HepG2 (cell line): ENCODE results near the gene MEMO1. TPM values are rescaled to one million over a fixed set of nuclear protein-coding genes. Genes with fewer than 3 reads are reported as not detected.

Experiments
- ATF2 ChIP-seq: sonication (generic); formaldehyde crosslinking; IDR thresholded peaks from 2 replicates; pipeline ENCODE4 v1.4.0; 2020; ENCODE audit warnings: missing genetic modification reagents
- ATF3 ChIP-seq: sonication (generic); formaldehyde crosslinking; IDR thresholded peaks from 2 replicates; pipeline ENCODE4 v1.4.0; 2020; ENCODE audit warnings: missing genetic modification reagents
- EHMT2 ChIP-seq: fragments of 200-600 bp; sonication (generic); IDR thresholded peaks from 2 replicates; pipeline ENCODE4 v1.7.0; 2017; ENCODE audit warnings: antibody characterized with exemption, low read depth, low read length, borderline replicate concordance
- FOXO4 ChIP-seq: sonication (generic); formaldehyde crosslinking; conservative IDR thresholded peaks from 2 replicates; pipeline ENCODE4 v1.8.1; 2023; ENCODE audit warnings: missing genetic modification reagents
- GFI1 ChIP-seq: sonication (generic); formaldehyde crosslinking; IDR thresholded peaks from 2 replicates; pipeline ENCODE4 v1.5.0; 2020; ENCODE audit warnings: missing genetic modification reagents, mild to moderate bottlenecking, borderline replicate concordance
- GMEB1 ChIP-seq: sonication (generic); formaldehyde crosslinking; IDR thresholded peaks from 2 replicates; pipeline ENCODE4 v1.5.1; 2020; ENCODE audit warnings: missing genetic modification reagents, mild to moderate bottlenecking, borderline replicate concordance
- HMGA1 ChIP-seq: sonication (generic); formaldehyde crosslinking; conservative IDR thresholded peaks from 2 replicates; pipeline ENCODE4 v1.4.0; 2020; ENCODE audit warnings: missing genetic modification reagents
- HMGXB3 ChIP-seq: sonication (generic); formaldehyde crosslinking; IDR thresholded peaks from 2 replicates; pipeline ENCODE4 v1.4.0; 2020; ENCODE audit warnings: missing genetic modification reagents, borderline replicate concordance
- ISX ChIP-seq: sonication (generic); formaldehyde crosslinking; conservative IDR thresholded peaks from 2 replicates; pipeline ENCODE4 v1.5.0; 2020; ENCODE audit warnings: missing genetic modification reagents
- MAX ChIP-seq: IDR thresholded peaks from 2 replicates; pipeline ENCODE4 v1.6.1; 2012; ENCODE audit warnings: inconsistent platforms
- RORA ChIP-seq: sonication (generic); formaldehyde crosslinking; IDR thresholded peaks from 2 replicates; pipeline ENCODE4 v1.5.0; 2020; ENCODE audit warnings: mild to moderate bottlenecking, missing genetic modification reagents, moderate library complexity
- SP2 ChIP-seq: sonication (generic); formaldehyde crosslinking; IDR thresholded peaks from 2 replicates; pipeline ENCODE4 v1.5.1; 2020; ENCODE audit warnings: mild to moderate bottlenecking, missing genetic modification reagents
- ZBTB2 ChIP-seq: sonication (generic); formaldehyde crosslinking; IDR thresholded peaks from 2 replicates; pipeline ENCODE4 v1.8.0; 2022; ENCODE audit warnings: low read depth, missing genetic modification reagents
- ZBTB43 ChIP-seq: sonication (generic); formaldehyde crosslinking; conservative IDR thresholded peaks from 2 replicates; pipeline ENCODE4 v1.4.0; 2020; ENCODE audit warnings: missing genetic modification reagents
- ZNF713 ChIP-seq: sonication (generic); formaldehyde crosslinking; IDR thresholded peaks from 2 replicates; pipeline ENCODE4 v1.4.0; 2020; ENCODE audit warnings: mild to moderate bottlenecking, missing genetic modification reagents
- polyA plus RNA-seq, 8 experiments: library from polyadenylated mRNA; depleted of rRNA in 3 of 8; stranded (reverse) in 7 of 8; unstranded in 1 of 8; fragments of >200 nt; fragmentation: Illumina TruSeq in 4 of 8; extraction: Trizol in 4 of 8; gene quantifications; 2 replicates each; pipeline versions ENCODE4 v1.2.1 to v1.2.3, GENCODE V29; 2011 to 2016; ENCODE audit warnings: low read depth in 4 of 8, missing spikeins in 1 of 8, mixed read lengths in 1 of 8; ENCODE audit not compliant: insufficient read depth in 1 of 8
- total RNA-seq, 5 experiments: library from RNA; depleted of rRNA; stranded (reverse); fragments of >200 nt; fragmentation: Illumina TruSeq; extraction: Trizol; gene quantifications; 2 replicates each; pipeline ENCODE4 v1.2.3, GENCODE V29; 2016; ENCODE audit warnings: low read depth in 1 of 5

MEMO1 gene
- total and polyA plus RNA-seq, 2 of the 13 experiments (the other 11 are each of a cell fraction or from before 2014, with no cell fraction given), result 69.8 to 81.6 TPM

- TF ChIP-seq HMGXB3 (CRISPR knock-in tag), result peak; percentile 90
- TF ChIP-seq ATF2 (CRISPR knock-in tag), result peak; percentile 87
- no peak; the same call in none of the 2 replicates for TF ChIP-seq ZBTB43 (CRISPR knock-in tag)
- no peak for TF ChIP-seq EHMT2
- peak; percentile 87 for TF ChIP-seq GMEB1 (CRISPR knock-in tag)
- peak; percentile 97 for TF ChIP-seq ZBTB2 (CRISPR knock-in tag)
- peak; percentile 100 for TF ChIP-seq FOXO4
- TF ChIP-seq SP2 (CRISPR knock-in tag), result peak; percentile 23; the same call in 1 of the 2 replicates
- TF ChIP-seq GFI1 (CRISPR knock-in tag), result peak; percentile 83
- peak; percentile 46; the same call in 1 of the 2 replicates for TF ChIP-seq ATF3 (CRISPR knock-in tag)
- no peak for TF ChIP-seq RORA
- TF ChIP-seq ISX (CRISPR knock-in tag), result peak; percentile 65; the same call in 1 of the 2 replicates
- peak; percentile 98 for TF ChIP-seq MAX
- TF ChIP-seq ZNF713, result no peak
- TF ChIP-seq HMGA1 (CRISPR knock-in tag), result no peak
Measured at GRCh38 chr2:32010670-32011484, at the start of gene MEMO1 (continued).
